Lung (tissue), 12 donors: Measurements from ENCODE around the gene TMEM131. TPM values are rescaled to one million over a fixed set of nuclear protein-coding genes. Genes with fewer than 3 reads are reported as not detected.
A peak's percentile ranks its signal among the peaks of the same experiment; 100 is the strongest.

Experiments used
- ATAC-seq: fragments of 200-7000 bp; cut with Tn5 transposase; one replicate; pipeline ENCODE4 v1.9.1; 2020; ENCODE audit warnings: moderate number of reproducible peaks; ENCODE audit not compliant: insufficient read depth, low FRiP score
- DNase-seq, 3 donors: peaks; one replicate each; pipeline ENCODE4 v3.0.0-alpha.2; 2013 to 2017
- H3K27ac ChIP-seq, 2 donors: one replicate each; pipeline ENCODE4 v1.5.1; 2013; ENCODE audit warnings: mild to moderate bottlenecking in 2 of 2, moderate library complexity in 2 of 2, control low read depth in 1 of 2, inconsistent platforms in 1 of 2, low read depth in 1 of 2, low read length in 1 of 2
- H3K27me3 ChIP-seq, 3 donors: one replicate each; pipeline ENCODE4 v1.5.1; 2013; ENCODE audit warnings: low read length in 2 of 3; ENCODE audit not compliant: control insufficient read depth in 3 of 3, insufficient read depth in 3 of 3
- H3K36me3 ChIP-seq, 4 donors: one replicate each; pipeline ENCODE4 v1.5.1; 2013; ENCODE audit warnings: low read length in 4 of 4, mild to moderate bottlenecking in 1 of 4, moderate library complexity in 1 of 4; ENCODE audit not compliant: control insufficient read depth in 4 of 4, insufficient read depth in 4 of 4
- H3K4me1 ChIP-seq, 5 donors: one replicate each; pipeline ENCODE4 v1.5.1; 2013; ENCODE audit warnings: low read length in 5 of 5, mild to moderate bottlenecking in 2 of 5, moderate library complexity in 1 of 5; ENCODE audit not compliant: control insufficient read depth in 5 of 5, insufficient read depth in 5 of 5
- H3K4me3 ChIP-seq: one replicate; pipeline ENCODE4 v1.5.1; 2013; ENCODE audit warnings: mild to moderate bottlenecking, control low read depth, moderate library complexity
- H3K9ac ChIP-seq, 2 donors: one replicate each; pipeline ENCODE4 v1.5.1; 2013; ENCODE audit warnings: low read length in 2 of 2, control low read depth in 1 of 2; ENCODE audit not compliant: insufficient read depth in 1 of 2
- H3K9me3 ChIP-seq, 4 donors: one replicate each; pipeline ENCODE4 v1.5.1; 2013; ENCODE audit warnings: low read length in 3 of 4, mild to moderate bottlenecking in 1 of 4, moderate library complexity in 1 of 4; ENCODE audit not compliant: control insufficient read depth in 4 of 4, insufficient read depth in 3 of 4
- CTCF ChIP-seq: IDR thresholded peaks from 2 replicates; pipeline ENCODE4 v1.5.1; 2012; ENCODE audit warnings: mild to moderate bottlenecking; ENCODE audit errors: control extremely low read depth, extremely low read depth
- WGBS, 2 donors: extraction: QIAGEN DNeasy Blood & Tissue Kit; methylation state at CpG; one replicate each; pipeline ENCODE4 v1.1.7; 2013; 5-methylcytosine and 5-hydroxymethylcytosine counted together
- polyA plus RNA-seq, 2 donors: library from polyadenylated mRNA; stranded (reverse); fragments of 200-250 nt; gene quantifications; one replicate each; pipeline ENCODE4 v1.2.1, GENCODE V29; 2013
- total RNA-seq, 2 donors: library from RNA; depleted of rRNA in 1 of 2; stranded (reverse); fragments of >200 nt in 1 of 2; gene quantifications; one replicate each; pipeline ENCODE4 v1.2.1, GENCODE V29; 2014 to 2021
- donor health status: control.
- donor health status: control.
- donor health status: Bipolar disorder and iron deficiency.
- donor health status: healthy.
- donor health status: DM: yes; HTN: yes; CAD: no.

The TMEM131 gene
- total and polyA plus RNA-seq, 4 donors: 9.3 to 54.0 (median 23.7) TPM

- H3K9me3 ChIP-seq: peaks cover 0 to 5% (median under 1%) of the 10 kb centered on the region in 4 donors
- no peaks in the 10 kb centered on the region for H3K36me3 ChIP-seq
- H3K9ac ChIP-seq: no peak overlapping the region
- no peak for DNase-seq
- no peak overlapping the region for H3K27ac ChIP-seq
- no peak for TF ChIP-seq CTCF
- 88 to 93% methylated on average over 8 of the region's 8 CpGs for WGBS, 2 donors
- no peak overlapping the region for H3K4me3 ChIP-seq
- peaks cover 0 to 2% (median 0%) of the 10 kb centered on the region in 3 donors for H3K27me3 ChIP-seq
- peaks cover 0 to 6% (median 0%) of the 10 kb centered on the region in 5 donors for H3K4me1 ChIP-seq
- no peak for ATAC-seq
Measured at GRCh38 chr2:98040331-98040939, 44.7 kb upstream of the TMEM131 start.

GRCh38 chr2:98039085-98039756 is 43.5 kb upstream of the TMEM131 start:
- Histone ChIP-seq H3K9ac (no peak overlapping the region), H3K27ac (no peak overlapping the region), H3K4me3 (no peak overlapping the region), H3K9me3 (peaks cover 0 to 2% (median 0%) of the 10 kb centered on the region in 4 donors), H3K4me1 (peaks cover 0 to 6% (median 0%) of the 10 kb centered on the region in 5 donors), H3K36me3 (no peaks in the 10 kb centered on the region), H3K27me3 (peaks cover 0 to 2% (median under 1%) of the 10 kb centered on the region in 3 donors)
- WGBS, 2 donors: 61 to 63% methylated on average over 12 of the region's 12 CpGs
- ATAC-seq (no peak), DNase-seq (no peak)
- no peak for TF ChIP-seq CTCF

DNA sequence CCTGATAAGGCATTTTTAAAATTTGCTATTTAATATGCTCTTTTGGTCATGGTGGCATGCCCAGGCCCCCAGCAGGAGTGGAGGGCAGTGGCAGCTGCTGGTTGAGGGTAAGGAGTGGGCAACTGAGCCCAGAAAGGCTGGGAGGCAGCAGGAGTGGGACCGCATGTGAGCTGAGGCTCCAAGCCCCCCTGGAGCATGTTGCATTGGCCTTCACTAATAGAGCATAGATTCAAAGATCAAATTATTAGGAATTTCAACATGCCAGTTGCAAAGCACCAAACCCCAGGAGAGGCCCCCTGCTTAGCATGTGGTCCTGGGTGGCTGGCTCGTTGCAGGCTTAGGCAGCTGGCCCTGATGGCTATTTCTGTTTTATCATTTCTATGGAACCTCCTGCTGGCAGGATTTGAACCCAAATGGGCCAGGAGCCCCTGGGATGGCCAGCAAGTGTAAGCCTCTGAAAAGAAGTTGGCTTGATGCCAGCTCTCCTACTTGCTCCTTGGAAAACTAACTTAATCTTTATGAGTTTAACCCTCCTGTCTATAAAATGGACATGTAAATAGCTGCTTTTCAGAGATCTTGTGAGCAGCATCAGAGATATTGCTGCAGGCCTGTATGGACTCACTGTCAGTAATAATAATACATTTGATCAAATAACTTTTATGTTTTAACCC is 42.1 kb upstream of the TMEM131 start:
- TF ChIP-seq CTCF: no peak
- DNase-seq (peak in 2 of 3 donors; percentile 17 to 43), ATAC-seq (no peak)
- WGBS, 2 donors: 83 to 87% methylated on average over 2 of the region's 2 CpGs
- peaks cover 0 to 2% (median 0%) of the 10 kb centered on the region in 4 donors for H3K9me3 ChIP-seq
- no peak overlapping the region for H3K27ac ChIP-seq
- no peak overlapping the region for H3K9ac ChIP-seq
- peaks cover 0 to 6% (median 0%) of the 10 kb centered on the region in 5 donors for H3K4me1 ChIP-seq
- H3K36me3 ChIP-seq: no peaks in the 10 kb centered on the region
- no peak overlapping the region for H3K4me3 ChIP-seq
- H3K27me3 ChIP-seq: peaks cover 0 to 3% (median 2%) of the 10 kb centered on the region in 3 donors
